ENCODE results near the gene GREB1.
A peak's percentile ranks its signal among the peaks of the same experiment; 100 is the strongest.

Gene GREB1

DNA sequence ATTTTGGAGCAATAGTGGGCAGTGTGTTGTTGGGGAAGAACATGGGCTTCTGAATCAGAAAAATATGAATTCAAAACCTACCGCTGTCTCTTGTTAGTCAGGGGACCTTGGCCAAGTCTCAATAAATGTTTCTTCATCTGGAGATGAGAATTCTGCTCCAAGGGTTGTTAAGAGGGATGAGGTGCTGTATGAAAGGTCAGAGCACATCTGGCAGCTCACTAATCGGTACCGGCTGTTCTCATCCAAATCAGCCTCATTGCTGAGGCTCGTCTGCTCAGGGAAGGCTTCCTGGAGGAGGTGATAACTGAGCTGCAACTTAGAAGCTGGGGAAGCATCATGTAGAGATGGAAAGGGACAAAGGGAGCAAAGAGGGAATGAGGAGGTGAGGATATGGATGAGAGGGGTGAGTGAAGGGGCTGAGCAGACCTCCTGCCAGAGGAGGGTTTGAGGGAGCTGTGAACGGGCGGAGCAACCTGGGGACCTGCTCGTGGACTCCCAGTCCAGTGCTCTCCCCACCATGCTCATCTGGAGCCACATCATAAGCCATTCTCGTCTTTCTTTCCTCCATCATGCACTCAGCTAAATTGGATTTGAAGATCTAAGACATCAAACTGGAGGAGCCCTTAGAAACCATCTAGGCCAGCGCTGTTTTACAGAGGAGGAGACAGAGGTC, 47.4 kb downstream of the GREB1 start:
- DNase-seq (ENCODE audit: low spot score), result no peak

DNA sequence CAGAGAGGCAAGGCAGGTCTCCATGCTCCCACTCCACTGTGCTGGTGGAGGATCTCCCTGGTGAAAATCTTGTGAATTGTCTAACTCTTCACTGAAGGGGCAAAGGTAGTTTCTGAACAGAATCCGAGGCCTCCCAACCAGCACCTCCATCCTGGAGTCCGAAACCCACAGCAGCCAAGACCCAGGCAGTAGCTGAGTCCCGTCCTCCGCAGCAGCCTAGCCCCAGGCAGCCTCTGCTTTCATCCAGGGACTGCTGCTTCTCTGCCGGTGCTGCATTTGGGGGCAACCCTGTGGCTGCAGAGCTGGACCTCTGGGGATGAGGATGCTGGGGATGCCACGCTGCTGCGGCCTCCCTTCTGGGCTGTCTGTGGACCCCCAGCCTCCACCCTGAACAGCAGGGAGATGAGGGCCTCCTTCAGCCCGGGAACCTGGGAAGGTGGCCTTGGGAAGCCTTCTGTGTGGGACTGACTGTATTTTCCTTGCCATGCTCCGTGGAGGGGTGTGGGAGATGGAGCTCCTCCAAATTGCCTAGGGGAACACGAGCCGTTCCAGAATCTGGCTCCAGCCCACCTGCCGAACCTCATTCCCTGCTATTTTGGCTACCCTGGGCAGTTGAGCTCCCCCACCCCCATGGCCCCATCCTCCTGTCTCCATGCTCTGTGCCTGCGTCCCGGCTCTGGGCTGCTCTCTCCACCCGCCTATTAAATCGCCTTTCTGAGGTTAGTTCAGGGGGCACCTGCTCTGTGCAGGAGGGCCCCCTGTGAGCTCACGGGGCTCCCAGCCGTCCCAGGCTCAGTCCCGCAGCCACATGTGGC, 48.2 kb downstream of the GREB1 start:
- no peak for DNase-seq (ENCODE audit: low spot score)

DNA sequence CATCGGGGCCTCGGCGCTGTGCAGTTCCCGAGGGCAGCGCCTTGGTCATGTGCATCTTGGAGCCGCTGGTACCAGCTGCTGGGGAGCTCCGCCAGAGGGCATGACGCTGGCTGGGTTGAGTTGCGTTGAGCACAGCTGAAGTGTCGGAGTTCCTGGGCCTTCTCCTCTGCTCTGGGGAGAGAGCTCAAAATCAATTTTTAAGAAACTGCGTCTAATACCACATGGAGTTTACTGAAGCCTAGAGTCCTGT, 48.7 kb downstream of the GREB1 start:
- no peak for DNase-seq (ENCODE audit: low spot score)

- peak; percentile 68 for DNase-seq (ENCODE audit: low spot score)
Observed at GRCh38 chr2:11582862-11583752, 49.3 kb downstream of the GREB1 start.

DNA sequence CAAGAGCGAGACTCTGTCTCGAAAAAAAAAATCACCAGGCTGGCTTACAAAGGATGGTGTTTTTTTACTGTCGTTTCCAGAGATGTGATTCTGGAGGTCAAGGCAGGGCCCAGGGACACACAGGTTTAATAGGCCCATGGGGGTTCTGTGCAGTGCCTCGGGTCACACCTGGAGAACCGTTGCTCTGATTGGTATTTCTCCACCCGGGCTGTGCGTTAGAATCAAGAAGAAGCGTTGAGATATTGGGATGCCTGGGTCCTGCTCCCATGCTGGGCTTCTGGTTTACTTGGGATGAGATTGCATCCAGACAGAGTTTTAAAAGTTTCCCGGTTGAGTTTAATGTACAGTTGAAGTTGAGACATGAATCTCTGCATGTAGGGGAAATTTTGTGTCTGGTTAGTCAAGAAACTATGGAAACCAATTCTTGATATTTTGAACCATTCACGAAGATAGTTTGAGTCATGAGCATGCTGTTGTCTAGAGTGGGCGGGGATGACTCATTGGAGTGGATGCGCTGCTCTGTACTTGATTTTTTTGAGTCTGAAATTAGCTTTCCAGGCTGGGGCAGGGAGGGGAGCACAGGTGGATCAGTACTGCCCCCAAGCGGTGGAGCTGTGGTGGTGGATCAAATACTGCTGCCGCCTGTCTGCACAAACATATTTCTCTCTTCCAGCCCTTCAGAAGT, 50.1 kb downstream of the GREB1 start:
- peak; percentile 60 for DNase-seq (ENCODE audit: low spot score)

GRCh38 chr2:11584525-11585056, 50.7 kb downstream of the GREB1 start:
- no peak for DNase-seq (ENCODE audit: low spot score)

DNA sequence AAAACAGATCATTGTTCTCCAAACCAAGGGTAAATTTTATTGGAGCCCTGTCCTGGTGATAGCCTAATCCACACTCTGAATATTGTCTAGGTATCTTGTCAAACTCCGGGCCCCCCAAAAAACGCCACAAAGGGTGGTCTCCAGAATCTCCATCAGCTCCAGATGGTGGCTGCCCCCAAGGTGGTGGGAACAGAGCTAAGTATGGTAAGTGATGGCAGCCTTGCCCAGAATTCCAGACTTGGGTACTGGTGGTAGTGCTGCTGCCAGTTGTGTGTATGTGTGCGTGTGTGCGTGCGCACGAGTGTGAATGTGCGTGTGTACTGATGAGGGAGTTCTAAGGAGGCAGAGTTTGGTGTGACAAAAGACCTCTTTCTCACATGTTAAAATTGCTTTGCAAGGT, 51.2 kb downstream of the GREB1 start:
- no peak for DNase-seq (ENCODE audit: low spot score)

DNA sequence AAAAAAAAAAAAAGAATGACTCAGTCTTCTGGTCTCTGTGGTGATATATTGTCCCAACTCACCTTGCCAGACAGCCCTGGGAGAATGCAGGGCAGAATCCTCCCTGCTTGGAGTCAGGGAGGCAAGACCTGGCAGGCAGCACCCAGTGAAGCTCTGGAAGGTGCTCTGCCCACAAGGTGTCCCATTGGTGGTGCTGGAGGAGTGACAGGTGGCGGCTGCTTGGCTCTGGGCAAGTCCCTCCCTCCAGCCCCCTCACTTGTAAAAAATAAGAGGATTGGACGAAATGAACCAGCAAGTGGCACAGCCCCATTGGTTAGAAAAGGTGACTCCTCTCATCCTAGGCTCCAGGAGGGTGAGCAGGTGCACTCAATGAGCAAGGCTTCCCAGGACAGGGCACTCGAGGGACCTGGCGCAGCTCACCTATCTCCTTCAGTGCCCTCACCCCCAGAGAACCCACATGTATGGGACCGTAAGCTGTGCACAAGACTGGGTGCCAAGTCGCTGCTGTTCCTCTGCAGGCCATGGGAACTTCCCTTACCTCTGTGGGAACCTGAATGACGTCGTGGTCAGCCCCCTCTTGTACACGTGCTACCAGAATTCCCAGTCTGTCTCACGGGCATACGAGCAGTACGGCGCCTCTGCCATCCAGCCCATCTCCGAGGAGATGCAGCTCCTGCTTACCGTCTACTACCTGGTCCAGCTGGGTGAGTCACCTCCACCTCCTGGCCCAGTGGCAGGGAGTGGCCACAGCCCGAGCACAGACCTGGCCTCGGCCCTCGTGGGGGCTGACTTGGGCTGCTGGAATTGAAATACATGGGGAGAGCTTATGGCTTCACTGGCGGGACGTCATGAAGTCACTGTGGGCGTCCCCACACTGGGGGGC, 54.6 kb downstream of the GREB1 start:
- no peak for DNase-seq (ENCODE audit: low spot score)

DNA sequence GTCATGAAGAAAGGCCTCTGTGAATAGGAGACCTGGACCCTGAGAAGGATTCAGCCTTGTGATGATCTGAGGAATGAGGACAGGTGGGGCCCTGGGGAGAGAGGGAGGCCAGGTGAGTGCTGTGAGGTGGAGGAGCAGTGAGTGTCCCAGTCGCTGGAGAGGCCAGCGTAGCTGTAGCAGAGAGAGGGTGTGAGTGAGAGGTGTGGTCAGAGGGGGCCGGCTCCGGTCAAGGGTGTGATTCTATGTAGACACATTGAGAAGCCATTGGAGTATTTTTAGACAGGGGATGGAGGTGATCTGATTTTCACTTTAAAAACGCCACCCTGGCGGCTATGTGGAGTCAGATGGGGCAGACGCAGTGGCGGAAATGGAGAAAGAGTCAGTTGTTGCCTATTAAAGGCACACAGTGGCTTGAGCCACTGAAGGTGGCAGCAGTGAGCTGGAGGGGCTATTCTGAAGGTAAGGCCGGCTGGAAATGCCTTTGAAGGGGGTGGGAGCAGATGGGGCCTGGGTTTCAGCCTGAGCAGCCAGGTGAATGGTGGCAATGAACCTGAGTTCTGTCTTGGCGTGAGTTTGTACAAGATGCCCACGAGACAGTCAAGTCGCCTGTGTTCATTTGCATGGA, 55.6 kb downstream of the GREB1 start:
- no peak for DNase-seq (ENCODE audit: low spot score)

DNA sequence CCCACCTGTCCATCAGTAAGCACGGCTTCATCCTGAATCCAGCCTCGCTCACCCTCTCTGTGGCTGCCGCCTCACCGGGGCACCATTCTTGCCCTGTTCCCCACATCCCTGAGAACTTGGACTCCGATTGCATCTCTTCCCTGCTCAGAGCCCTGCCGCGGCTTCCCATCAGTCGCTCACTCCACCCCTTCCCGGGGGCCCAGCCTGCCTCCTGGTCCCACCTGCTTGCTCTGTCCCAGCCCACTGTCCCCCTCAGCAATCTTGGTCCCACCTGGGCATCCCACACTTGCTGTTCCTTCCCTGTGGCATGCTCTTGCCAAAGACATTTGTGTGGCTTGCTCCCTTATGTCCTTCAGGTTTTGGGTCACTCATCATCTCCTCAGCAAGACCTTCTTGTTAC, 56.3 kb downstream of the GREB1 start:
- no peak for DNase-seq (ENCODE audit: low spot score)

- peak; percentile 32 for DNase-seq (ENCODE audit: low spot score)
Observed at GRCh38 chr2:11591091-11591490, 57.2 kb downstream of the GREB1 start.

GRCh38 chr2:11592671-11593574, 59.1 kb downstream of the GREB1 start:
- DNase-seq (ENCODE audit: low spot score), result no peak

- DNase-seq (ENCODE audit: low spot score), result no peak
Observed at GRCh38 chr2:11596801-11597200, 63.0 kb downstream of the GREB1 start.

GRCh38 chr2:11597538-11598225, 63.8 kb downstream of the GREB1 start:
- no peak for DNase-seq (ENCODE audit: low spot score)

GRCh38 chr2:11598228-11598731, 64.4 kb downstream of the GREB1 start:
- no peak for DNase-seq (ENCODE audit: low spot score)

DNA sequence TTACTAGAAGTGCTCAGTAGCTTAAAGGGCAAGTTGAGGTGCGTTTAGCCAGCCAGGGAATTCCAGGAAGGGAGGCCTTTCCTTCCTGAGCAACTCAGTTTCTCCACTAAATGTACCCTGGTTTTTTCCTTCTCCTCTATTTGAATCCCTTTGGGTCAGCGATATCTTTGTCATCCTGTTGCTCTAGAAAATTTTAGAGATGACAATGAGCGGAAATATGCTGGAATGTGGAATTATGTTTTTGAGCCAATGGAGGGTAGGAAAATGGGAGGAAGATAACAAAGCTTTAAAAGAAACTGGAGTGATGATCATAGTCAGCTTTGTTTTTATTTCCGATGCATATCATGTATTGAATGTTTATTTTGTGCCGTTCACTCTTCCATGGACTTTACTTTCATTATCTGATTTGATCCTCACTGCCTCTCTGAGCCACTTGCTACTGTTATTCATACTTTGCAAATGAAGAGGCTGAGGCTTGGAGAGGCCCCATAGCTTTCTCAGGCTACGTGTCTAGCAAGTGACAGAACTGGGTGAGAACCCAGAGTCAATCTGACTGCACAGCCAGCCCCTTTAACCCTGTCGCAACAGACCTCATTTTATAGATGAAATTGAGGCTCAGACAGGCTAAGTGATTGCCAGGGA, 68.8 kb downstream of the GREB1 start:
- DNase-seq (ENCODE audit: low spot score), result no peak

DNA sequence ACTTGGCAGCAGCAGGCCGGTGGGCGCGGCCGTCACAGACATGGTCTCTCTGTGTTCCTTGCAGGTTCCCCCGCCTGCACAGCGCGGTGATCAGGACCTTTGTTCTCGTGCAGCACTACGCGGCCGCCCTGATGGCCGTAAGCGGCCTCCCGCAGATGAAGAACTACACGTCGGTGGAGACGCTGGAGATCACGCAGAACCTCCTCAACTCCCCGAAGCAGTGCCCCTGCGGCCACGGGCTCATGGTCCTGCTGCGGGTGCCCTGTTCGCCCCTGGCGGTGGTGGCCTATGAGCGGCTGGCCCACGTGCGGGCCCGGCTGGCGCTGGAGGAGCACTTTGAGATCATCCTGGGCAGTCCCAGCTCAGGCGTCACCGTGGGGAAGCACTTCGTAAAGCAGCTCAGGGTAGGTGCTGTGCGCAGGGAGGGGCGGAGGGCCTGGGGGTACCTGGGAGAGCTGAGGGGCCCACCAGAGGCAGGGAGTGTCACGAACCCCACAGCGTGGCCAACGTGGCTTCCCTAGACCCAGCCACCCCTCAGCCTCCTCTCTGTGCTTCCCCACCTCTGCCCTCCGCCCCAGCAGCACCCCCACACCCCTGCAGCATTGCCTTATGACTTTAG, 76.9 kb downstream of the GREB1 start:
- DNase-seq (ENCODE audit: low spot score), result no peak

Measured in SK-N-DZ (cell line).